Activated T-helper 1 cell treated with anti-CD3 and anti-CD28 coated beads, Interleukin-12 subunit alpha, Interleukin-12 subunit beta, Interleukin-2, Interleukin-4 antibody, amounts not matched to agents 30 ng/mL and 10 ng/mL and 1 ng/mL, durations not matched to agents 14 hours and 24 hours and 36 hours (primary cell): ENCODE data around the gene TSHZ3. TPM values are rescaled to one million over a fixed set of nuclear protein-coding genes. Genes with fewer than 3 reads are reported as not detected.

ENCODE experiments used
- DNase-seq: peaks from one replicate; pipeline ENCODE4 v3.0.0; 2021; ENCODE audit warnings: low spot score
- H3K27ac Mint-ChIP-seq: one replicate; pipeline ENCODE4 v1.8.0; 2021; ENCODE audit warnings: mild to moderate bottlenecking, mixed read lengths
- H3K27me3 Mint-ChIP-seq: one replicate; pipeline ENCODE4 v1.8.0; 2022; ENCODE audit warnings: mild to moderate bottlenecking, moderate library complexity, mixed read lengths; ENCODE audit not compliant: insufficient read depth
- H3K36me3 Mint-ChIP-seq: one replicate; pipeline ENCODE4 v1.8.0; 2021; ENCODE audit warnings: low read depth, mixed read lengths
- H3K4me1 Mint-ChIP-seq: one replicate; pipeline ENCODE4 v1.8.0; 2021; ENCODE audit warnings: low read depth, mixed read lengths
- H3K4me3 Mint-ChIP-seq: one replicate; pipeline ENCODE4 v1.8.0; 2021; ENCODE audit warnings: mild to moderate bottlenecking, moderate library complexity, mixed read lengths
- H3K9me3 Mint-ChIP-seq: one replicate; pipeline ENCODE4 v1.8.0; 2021; ENCODE audit warnings: mixed read lengths
- intact Hi-C: fragments of 100-400 bp; cut with micrococcal nuclease; formaldehyde crosslinking; loops from one replicate; pipeline ENCODE4 v1.15.1; 2024
- total RNA-seq: library from RNA; stranded (reverse); gene quantifications from 2 replicates; pipeline ENCODE4 v1.2.3, GENCODE V29; 2022

Gene TSHZ3
- total RNA-seq, 1 donor from 2014 or later, result 2.0 TPM

DNA sequence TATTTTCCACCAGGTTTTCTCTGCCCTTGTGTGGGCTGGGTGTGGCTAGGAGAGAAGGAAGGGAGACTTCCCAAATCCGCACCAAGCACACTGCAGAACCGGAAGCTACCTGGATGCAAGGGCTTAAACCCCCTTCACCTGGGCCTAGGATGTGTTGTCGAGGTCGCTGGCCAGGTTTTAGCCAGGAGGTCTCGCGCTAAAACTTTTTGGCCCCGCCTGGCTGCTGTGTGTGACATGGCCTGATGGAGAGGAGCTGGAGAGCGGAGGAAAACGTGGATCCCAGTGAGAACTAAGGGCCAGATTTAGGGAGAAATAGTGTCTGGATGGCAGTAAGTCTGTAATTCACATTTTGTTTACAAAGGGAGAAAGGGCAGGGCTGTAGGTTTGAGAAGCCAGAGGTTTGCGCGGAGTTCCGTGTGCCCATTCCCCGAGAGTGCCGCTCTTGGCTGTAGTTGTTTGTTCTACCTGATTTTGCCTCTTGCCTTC lies 3.1 kb upstream of the TSHZ3 start:
- no peaks in the 10 kb centered on the region for H3K9me3 Mint-ChIP-seq
- peak overlapping the region; percentile 40 for H3K27ac Mint-ChIP-seq
- peaks cover 66% of the 10 kb centered on the region for H3K27me3 Mint-ChIP-seq
- H3K36me3 Mint-ChIP-seq, result peaks cover 6% of the 10 kb centered on the region
- H3K4me1 Mint-ChIP-seq, result peaks cover 45% of the 10 kb centered on the region
- no peak for DNase-seq
- intact Hi-C loops, result loop anchor here (5.0 kb wide), 1 partner anchor 1825 kb away; the partner anchor contains the start of gene VSTM2B
- H3K4me3 Mint-ChIP-seq, result peak overlapping the region; percentile 40

DNA sequence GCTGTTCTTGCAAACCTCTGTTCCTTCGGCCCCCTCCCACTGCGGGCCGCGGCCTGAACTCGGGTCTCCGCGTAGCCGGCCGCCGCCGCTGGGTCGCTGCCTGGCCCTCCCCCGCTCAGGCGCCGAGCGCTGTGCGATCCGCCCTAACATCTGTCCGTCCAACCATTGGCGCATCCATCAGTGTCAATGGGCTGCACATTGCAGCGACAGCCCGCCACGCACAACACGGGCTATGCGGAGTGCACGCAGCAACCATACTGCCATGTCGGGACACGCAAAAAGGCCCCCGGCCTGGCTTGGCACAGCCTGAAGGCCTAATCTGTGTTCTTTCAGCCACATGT lies 2.6 kb upstream of the TSHZ3 start:
- Mint-ChIP-seq H3K9me3 (no peaks in the 10 kb centered on the region), H3K27me3 (peaks cover 63% of the 10 kb centered on the region), H3K27ac (no peak overlapping the region), H3K4me3 (peak overlapping the region; percentile 73), H3K36me3 (peaks cover 6% of the 10 kb centered on the region), H3K4me1 (peaks cover 43% of the 10 kb centered on the region)
- DNase-seq, result no peak
- intact Hi-C loops, result loop anchor here (2.0 to 5.0 kb wide), 2 partner anchors 137 to 1825 kb away; partner anchors contain the start of gene VSTM2B

DNA sequence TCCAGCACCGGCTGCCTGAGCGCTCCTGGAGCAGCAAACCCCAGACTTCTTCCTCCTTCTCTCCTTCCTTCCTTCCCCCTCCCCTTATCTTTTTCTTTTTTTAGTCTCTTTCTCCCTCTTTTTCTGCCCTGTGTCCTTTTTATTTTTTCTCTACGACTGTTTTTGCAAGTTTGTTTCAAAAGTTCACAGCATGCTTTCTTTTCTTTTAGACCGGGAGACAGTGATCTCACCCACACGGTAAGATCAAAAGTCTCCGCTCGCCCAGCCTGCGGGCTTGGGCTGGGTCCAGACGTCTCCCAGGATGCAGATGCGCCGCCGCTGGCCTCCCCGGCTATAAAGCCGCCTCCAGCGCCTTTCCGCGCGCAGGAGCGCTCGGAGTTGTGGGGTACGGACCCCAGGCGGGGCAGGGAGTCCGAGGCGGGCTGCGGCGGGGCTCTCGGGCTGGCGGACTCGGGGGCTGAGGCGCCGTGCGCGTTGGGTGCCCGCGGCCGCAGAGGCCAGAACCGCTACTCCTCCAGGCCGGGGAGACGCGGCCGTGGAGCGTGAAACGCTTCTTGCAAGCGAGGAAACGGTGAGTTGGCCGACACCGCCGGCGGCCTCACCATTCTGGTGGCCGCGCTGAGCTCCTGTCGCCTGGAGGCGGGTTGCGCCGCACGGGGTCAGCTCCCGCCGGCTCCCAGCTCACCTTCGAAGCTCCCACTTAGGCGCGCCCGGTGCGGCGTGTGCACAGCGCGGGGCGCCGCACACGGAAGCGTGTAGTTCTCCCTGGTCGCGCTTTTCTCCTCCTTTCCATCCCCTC lies 2.0 kb upstream of the TSHZ3 start:
- no peak for DNase-seq
- Mint-ChIP-seq H3K4me1 (peaks cover 37% of the 10 kb centered on the region), H3K27ac (peak overlapping the region; percentile 89), H3K9me3 (no peaks in the 10 kb centered on the region), H3K27me3 (peaks cover 62% of the 10 kb centered on the region), H3K36me3 (peaks cover 4% of the 10 kb centered on the region), H3K4me3 (peak overlapping the region; percentile 95)
- intact Hi-C loops, result loop anchor here (2.0 to 5.0 kb wide), 2 partner anchors 136 to 1824 kb away; partner anchors contain the start of gene VSTM2B

- intact Hi-C loops, result loop anchor here (2.0 to 5.0 kb wide), 2 partner anchors 136 to 1823 kb away; partner anchors contain the start of gene VSTM2B
- peak; percentile 15 for DNase-seq
- Mint-ChIP-seq H3K4me3 (peak overlapping the region; percentile 95), H3K4me1 (peaks cover 36% of the 10 kb centered on the region), H3K9me3 (no peaks in the 10 kb centered on the region), H3K36me3 (peaks cover 4% of the 10 kb centered on the region), H3K27me3 (peaks cover 61% of the 10 kb centered on the region), H3K27ac (no peak overlapping the region)
Observed at GRCh38 chr19:31350693-31351055, 1.4 kb upstream of the TSHZ3 start.

GRCh38 chr19:31350033-31350692 lies 927 bp upstream of the TSHZ3 start:
- peaks cover 4% of the 10 kb centered on the region for H3K36me3 Mint-ChIP-seq
- H3K9me3 Mint-ChIP-seq, result no peaks in the 10 kb centered on the region
- peak overlapping the region; percentile 53 for H3K4me3 Mint-ChIP-seq
- H3K27me3 Mint-ChIP-seq, result peaks cover 59% of the 10 kb centered on the region
- no peak for DNase-seq
- H3K27ac Mint-ChIP-seq, result no peak overlapping the region
- H3K4me1 Mint-ChIP-seq, result peaks cover 32% of the 10 kb centered on the region
- intact Hi-C loops, result loop anchor here (2.0 to 5.0 kb wide), 2 partner anchors 135 to 1823 kb away; partner anchors contain the start of gene VSTM2B

DNA sequence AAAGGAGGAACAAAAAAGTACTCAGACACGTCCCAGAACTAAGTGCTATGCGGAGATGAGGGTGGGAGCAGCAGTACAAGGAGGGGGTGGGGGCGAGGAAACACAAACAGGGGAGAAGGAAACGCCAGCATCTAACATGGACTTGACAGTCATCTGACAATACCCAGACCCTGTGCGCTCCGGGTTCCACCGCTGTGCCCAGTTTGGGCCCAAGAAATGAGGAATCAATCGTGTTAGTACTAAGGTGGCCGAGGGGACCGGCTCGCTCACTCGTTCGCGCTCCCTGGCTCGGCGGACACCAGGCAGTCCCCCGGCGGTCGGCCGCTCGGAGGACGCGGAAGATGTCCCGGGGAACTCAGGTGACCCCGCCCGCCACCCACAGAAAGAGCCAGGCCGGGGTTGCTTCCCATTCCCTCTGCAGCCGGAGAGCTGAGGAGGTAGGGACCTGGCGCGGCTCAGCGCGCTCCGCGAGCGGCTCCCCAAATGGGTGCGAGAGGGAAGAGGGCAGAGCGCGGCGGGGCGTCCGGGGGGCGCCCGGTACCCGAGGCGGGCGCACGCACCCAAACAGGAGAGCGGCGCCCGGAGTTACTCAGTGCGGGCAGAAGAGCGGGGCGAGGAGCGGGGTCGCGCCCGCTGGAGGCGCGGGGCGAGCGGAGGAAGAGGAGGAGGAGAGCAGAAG lies 616 bp downstream of the TSHZ3 start:
- H3K27me3 Mint-ChIP-seq, result peaks cover 53% of the 10 kb centered on the region
- H3K9me3 Mint-ChIP-seq, result no peaks in the 10 kb centered on the region
- H3K4me3 Mint-ChIP-seq, result peak overlapping the region; percentile 89
- peaks cover 25% of the 10 kb centered on the region for H3K4me1 Mint-ChIP-seq
- intact Hi-C loops, result loop anchor here (1.0 to 10.0 kb wide), 2 partner anchors 9 to 1514 kb away; no protein-coding TSS in a partner anchor
- no peak for DNase-seq
- H3K36me3 Mint-ChIP-seq, result peaks cover 3% of the 10 kb centered on the region
- peak overlapping the region; percentile 67 for H3K27ac Mint-ChIP-seq

DNA sequence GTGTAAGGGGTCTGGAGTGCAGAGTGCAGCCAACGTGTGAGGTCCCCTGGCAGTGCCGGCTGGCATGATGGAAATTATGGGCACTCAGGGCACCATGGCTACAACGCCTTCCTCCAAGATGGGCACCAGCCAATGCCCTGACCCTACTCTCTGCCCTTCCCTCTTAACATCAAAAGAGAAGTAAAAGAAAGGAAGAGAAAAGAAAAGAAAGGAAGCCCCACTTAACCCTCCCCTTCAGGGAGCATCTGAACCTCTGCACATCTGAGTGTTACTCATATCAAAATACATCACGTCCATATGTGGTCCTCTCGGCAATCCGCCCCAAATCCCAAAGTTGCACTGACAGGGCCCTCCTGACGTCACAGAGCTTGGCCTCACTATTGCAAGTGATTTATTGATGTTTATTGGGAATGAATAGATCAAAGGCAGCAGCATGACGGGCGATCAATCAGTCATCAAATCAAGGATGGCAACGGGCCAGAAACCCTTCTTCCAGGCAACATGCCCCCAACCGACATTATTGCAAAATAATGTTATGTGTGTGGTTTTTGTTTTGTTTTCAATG lies 1.3 kb downstream of the TSHZ3 start:
- peaks cover 18% of the 10 kb centered on the region for H3K4me1 Mint-ChIP-seq

GRCh38 chr19:31347354-31347753 lies 1.9 kb downstream of the TSHZ3 start:
- Mint-ChIP-seq H3K27me3 (peaks cover 42% of the 10 kb centered on the region), H3K36me3 (peaks cover 3% of the 10 kb centered on the region), H3K9me3 (no peaks in the 10 kb centered on the region), H3K4me3 (peak overlapping the region; percentile 89), H3K4me1 (peaks cover 12% of the 10 kb centered on the region), H3K27ac (no peak overlapping the region)
- DNase-seq, result no peak
- intact Hi-C loops, result loop anchor here (10.0 kb wide), 1 partner anchor 1513 kb away; no protein-coding TSS in a partner anchor

More for the DNA sequence above, 1.3 kb downstream of the TSHZ3 start:
- Mint-ChIP-seq H3K27ac (peak overlapping the region; percentile 67), H3K36me3 (peaks cover 3% of the 10 kb centered on the region), H3K9me3 (no peaks in the 10 kb centered on the region), H3K4me3 (peak overlapping the region; percentile 89), H3K27me3 (peaks cover 48% of the 10 kb centered on the region)
- intact Hi-C loops, result loop anchor here (1.0 to 10.0 kb wide), 2 partner anchors 9 to 1513 kb away; no protein-coding TSS in a partner anchor
- no peak for DNase-seq

DNA sequence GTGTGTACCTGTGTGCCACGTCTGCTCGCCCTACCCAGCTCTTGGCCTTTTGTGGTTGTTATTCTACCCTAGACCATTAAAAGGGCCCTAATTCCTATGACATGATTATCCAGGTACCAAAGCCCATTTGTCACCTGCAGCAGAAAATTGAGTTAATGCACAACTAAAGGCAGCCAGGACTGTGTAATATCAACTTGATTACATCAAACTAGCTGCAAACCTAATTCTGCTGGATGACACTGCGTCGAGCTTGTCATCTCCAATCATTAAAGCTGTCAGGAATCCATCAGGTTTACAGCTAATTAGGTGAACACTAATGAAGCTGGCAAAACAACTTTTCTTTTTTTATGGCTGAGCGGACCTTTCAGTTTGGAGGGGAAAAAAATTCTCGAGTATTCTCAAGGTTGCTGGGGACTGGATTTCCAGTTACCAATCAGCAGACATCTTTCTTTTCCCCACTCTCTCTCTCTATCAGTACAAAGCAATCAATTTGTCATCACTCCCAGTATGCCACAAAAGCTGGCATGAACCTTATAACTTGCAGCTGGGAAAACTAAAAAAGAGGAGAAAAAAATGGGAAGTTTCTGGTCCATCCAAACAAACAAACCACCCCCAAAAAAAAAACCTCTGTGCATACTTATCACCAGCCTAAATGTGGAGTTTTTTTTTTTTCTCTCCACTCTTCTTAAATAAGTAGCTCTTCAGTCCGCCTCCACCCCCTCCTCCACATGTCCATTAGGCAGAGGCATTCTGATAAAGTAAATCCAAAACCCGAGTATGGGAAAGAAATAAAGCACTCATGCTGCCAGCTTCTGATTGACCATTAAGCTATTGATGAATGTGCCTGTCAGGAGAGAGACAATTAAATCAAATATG lies 2.8 kb downstream of the TSHZ3 start:
- H3K27me3 Mint-ChIP-seq, result peaks cover 37% of the 10 kb centered on the region
- H3K27ac Mint-ChIP-seq, result no peak overlapping the region
- intact Hi-C loops, result loop anchor here (10.0 kb wide), 1 partner anchor 1512 kb away; no protein-coding TSS in a partner anchor
- no peaks in the 10 kb centered on the region for H3K9me3 Mint-ChIP-seq
- H3K4me3 Mint-ChIP-seq, result no peak overlapping the region
- no peak for DNase-seq
- H3K36me3 Mint-ChIP-seq, result peaks cover 3% of the 10 kb centered on the region
- peaks cover 16% of the 10 kb centered on the region for H3K4me1 Mint-ChIP-seq

- no peak for DNase-seq
- intact Hi-C loops, result loop anchor here (10.0 kb wide), 1 partner anchor 1510 kb away; no protein-coding TSS in a partner anchor
- no peak overlapping the region for H3K27ac Mint-ChIP-seq
- peaks cover 1% of the 10 kb centered on the region for H3K36me3 Mint-ChIP-seq
- H3K27me3 Mint-ChIP-seq, result peaks cover 41% of the 10 kb centered on the region
- H3K4me1 Mint-ChIP-seq, result peaks cover 32% of the 10 kb centered on the region
- H3K9me3 Mint-ChIP-seq, result no peaks in the 10 kb centered on the region
- no peak overlapping the region for H3K4me3 Mint-ChIP-seq
Observed at GRCh38 chr19:31344403-31344802, 4.8 kb downstream of the TSHZ3 start.

GRCh38 chr19:31342926-31343325 lies 6.3 kb downstream of the TSHZ3 start:
- Mint-ChIP-seq H3K4me1 (peaks cover 29% of the 10 kb centered on the region), H3K27me3 (peaks cover 46% of the 10 kb centered on the region), H3K27ac (no peak overlapping the region), H3K36me3 (peaks cover under 1% of the 10 kb centered on the region), H3K4me3 (no peak overlapping the region), H3K9me3 (no peaks in the 10 kb centered on the region)
- intact Hi-C loops, result loop anchor here (10.0 kb wide), 1 partner anchor 1508 kb away; no protein-coding TSS in a partner anchor
- no peak for DNase-seq
